GM21786 (cell line): ENCODE results near the gene PSIP1.
"Not testable (repeated sequence)": the region's sequence is repeated elsewhere in the genome, so short reads cannot be mapped to it uniquely, and the experiment has no call there.

Experiments
- ATAC-seq: cut with Tn5 transposase; IDR thresholded peaks from one replicate; pipeline ENCODE4 v1.9.1; 2021; ENCODE audit not compliant: unreplicated experiment

Gene PSIP1

GRCh38 chr9:15510789-15511575 is at the start of gene PSIP1:
Gene PSIP1 (minus strand): TSS chr9:15510970. CDS start chr9:15510188, 782 bp downstream.
- peak; percentile 74 for ATAC-seq

DNA sequence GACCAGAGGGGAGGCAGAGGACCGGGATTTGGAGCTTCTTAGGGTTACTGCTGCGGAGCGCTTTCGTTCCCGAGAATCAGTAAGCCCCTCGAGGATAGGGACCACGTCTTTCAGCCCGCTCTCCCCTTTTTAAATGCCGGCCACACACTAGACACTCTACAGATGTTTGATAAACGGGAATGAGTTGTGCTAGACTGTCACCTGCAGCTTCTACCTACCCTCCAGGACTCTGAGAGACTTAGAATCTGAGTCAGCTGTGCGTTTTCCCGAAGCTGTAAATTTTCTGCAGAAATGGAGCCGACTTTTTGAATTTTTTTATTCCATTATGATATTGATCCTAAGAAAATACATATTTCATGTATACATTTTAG is 42.7 kb upstream of the PSIP1 start:
- ATAC-seq = peak; percentile 20

DNA sequence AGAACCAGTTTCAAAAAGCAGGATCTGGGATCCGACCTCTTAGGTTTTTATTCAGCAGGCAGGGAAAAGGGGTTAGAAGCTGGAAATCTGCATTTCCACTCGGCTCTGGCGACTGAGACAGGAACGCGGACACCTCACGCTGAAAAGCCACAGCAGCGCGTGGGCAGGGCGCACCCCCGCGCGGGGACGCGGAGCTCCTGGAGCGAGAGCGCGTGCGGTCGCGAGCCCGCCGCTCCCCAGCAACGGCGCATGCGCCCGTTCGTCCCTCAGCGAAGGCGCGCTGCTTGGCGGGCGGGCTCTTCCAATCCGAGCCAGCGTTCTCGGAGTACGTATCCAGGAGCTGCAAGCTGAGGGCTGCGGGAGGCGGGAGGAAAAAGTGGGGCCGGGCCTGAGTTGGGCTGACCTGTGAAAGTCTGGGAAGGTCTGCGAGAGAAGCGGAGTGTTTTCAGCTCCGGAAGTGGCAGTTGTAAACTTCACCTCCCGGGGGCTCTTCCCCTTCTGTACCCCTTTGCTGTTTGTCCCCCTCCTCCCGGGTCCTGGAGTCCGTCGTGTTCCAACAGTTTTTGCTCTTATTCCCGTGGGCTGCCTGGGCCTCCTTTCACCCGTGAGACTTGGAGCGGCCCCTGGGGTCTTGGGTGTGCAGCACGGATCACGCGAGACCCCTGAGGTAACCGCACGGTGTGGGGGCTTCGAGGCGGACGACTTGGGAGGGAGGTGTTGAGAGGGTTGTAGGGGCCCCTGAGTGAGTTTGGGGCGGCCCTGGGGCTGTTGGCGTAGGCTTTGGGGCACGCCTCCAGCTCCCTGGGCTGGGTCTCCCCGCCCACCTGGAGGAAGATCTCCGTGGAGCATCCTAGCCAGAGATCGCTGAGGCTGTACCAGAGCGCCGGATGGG is 42.1 kb upstream of the PSIP1 start, which contains the start of gene CCDC171:
Gene CCDC171, plus strand, starts transcription at position 408 of the 892 bp plus-strand sequence. CDS start 11,046 bp downstream, outside the sequence.
- ATAC-seq = peak; percentile 77

DNA sequence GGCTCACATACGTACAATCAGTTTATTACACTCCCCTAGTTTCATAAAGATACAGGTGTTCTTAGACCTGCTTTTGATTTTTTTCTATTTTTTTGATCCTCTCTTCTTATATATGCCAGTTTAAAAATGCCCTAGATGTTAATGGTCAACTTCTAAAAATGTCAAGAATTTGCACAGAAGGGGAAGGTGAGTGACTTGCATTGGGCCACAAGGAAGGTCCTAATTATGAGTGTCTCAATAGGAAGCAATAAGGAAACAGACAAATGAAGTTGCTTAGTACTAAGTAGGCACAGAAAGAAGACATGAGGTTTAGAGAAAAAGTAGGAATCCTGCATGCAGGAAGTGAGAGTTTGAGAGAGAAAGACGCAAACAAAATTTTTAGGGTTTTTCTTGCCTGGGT is 38.8 kb upstream of the PSIP1 start:
- ATAC-seq = no peak

DNA sequence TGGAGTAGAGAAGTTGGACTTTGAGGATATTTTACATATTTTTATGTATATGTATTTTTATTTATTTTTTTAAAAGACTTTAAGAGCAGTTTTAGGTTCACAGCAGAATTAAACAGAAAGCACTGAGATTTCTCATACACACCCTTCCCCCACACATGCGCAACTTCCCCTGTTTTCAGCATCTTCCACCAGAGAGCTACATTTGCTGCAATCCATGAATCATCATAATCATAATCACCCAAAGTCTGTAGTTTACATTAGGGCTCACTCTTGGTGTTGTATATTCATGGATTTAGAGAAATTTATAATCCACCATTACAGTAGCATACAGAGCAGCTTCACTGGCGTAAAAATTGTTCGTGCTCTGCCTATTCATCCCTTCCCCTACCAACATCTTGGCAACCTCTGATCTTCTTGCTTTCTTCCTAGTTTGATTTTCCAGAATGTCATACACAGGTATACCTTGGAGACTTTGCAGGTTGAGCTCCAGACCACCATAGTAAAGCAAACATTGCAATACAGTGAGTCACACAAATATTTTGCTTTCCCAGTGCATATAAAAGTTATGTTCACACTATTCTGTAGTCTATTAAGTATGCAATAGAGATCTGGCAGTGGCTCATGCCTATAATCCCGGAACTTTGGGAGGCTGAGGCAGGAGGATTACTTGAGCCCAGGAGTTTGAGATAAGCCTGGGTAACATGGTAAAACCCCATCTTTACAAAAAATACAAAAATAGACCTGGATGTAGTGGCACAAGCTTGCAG is 32.5 kb upstream of the PSIP1 start:
- ATAC-seq = no peak

GRCh38 chr9:15542624-15543023 is 31.9 kb upstream of the PSIP1 start:
- ATAC-seq = no peak

DNA sequence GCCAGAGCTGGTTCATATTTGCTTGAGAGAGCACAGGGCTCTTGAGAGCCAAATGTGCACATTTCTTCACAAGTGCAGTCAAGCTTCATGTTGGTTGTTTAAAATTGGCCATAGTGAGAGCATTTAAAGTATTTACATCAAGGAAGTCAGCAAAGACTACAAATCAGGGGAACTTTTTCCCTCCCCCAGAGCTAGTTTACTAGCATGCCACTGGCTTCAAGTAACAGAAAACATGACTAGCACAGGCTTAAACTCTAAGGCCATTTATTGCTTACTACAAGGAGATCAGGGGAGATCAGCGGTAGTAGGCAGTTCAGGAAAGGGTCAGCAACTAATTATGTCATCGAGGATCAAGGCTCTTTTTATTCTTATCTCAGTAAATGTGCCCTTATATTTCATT is 31.1 kb upstream of the PSIP1 start:
- no peak for ATAC-seq

DNA sequence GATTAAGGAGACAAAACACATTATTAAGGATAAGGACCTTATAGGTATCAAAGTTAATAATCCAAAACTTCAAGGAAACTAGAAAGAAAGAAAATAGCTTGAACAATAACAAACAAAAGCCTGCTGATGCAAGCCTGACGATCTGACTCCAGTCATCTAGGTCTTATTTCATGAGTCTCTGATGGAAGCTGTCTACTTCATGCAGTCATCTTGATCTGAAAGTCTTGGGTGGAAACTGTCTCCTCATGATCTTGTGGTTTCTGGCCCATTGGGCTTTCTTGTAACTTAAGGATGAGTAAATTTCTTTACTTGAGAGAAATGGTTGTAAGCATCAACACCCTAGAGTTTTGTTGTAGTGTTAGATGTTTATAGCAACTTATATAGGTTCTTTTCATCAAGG is 20.6 kb upstream of the PSIP1 start:
- ATAC-seq = peak; percentile 23

- ATAC-seq = peak; percentile 87
These were observed 19.0 kb upstream of the PSIP1 start for GRCh38 chr9:15529566-15530324.

DNA sequence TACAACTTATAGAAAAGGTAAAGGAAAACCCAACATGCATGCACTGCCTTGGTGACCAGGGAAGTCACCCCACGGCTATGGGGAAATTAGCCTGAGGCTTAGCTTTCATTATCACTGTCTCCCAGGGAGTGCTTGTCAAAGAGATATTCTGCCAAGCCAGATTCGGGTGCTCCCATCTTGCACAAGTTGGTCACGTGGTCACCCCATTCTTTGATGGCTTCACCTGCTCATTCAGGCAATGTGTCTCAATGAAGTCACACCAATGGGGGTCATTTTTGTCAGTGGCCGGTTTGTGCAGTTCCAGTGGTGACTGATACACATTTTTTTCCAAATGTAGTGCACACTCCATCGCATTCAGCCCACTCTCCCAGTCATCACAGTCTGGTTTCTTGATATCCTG is 16.3 kb upstream of the PSIP1 start:
- not testable (repeated sequence) for ATAC-seq

DNA sequence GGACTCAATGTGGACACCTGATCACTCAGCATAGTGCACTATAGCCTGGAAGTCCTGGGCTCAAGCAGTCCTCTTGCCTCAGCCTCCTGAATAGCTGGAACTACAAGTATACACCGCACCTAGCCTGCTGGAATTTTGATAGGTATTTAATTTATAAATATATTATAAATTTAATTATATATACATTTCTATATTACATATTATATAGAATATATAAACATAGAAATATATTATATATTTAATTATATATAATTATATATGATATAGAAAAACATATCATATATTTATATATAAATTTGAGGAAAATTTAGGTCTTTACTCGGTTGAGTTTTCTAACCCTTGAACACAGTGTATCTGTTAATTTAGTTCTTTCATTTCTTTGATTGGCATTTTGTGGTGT is 15.2 kb upstream of the PSIP1 start:
- no peak for ATAC-seq

GRCh38 chr9:15524845-15525455 is 14.2 kb upstream of the PSIP1 start:
- ATAC-seq = no peak

GRCh38 chr9:15522130-15522755 is 11.5 kb upstream of the PSIP1 start:
- no peak for ATAC-seq

DNA sequence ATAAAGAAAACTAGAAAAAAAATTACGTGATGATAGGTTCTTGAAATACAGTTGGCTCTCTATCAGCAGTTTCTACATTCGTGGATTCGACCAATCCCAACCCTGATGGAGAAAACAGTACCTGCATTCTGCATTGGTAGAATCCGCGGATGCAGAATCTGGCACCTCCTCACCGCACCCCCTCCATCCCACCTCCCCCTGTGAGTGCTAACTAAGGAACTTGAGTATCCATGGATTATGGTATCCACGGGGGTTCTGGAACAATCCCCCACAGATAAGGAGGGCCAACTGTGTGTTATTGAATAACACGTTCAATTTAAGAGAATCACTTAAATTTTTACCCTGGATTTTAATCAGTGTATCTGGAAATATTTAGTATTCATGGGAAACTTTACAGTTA is 10.5 kb upstream of the PSIP1 start:
- ATAC-seq = no peak

DNA sequence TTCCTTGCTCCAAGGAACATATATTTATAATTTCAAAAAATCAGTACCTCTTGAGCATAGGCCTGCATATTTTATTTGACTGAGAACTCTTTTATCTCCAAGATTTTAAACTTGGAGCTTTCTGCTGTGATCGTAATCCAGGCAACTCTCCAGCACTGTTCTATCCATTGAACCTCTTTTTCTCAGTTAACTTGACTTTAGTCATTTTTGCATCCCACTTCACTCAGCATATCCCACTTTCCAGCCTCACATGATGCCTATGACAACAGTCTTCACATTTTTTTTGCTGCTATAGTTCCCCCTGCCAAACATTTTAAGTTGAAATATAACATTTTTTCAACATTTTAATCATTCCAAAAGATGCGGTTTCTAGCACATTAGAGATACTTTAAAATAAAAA is 9.1 kb upstream of the PSIP1 start:
- ATAC-seq = no peak

DNA sequence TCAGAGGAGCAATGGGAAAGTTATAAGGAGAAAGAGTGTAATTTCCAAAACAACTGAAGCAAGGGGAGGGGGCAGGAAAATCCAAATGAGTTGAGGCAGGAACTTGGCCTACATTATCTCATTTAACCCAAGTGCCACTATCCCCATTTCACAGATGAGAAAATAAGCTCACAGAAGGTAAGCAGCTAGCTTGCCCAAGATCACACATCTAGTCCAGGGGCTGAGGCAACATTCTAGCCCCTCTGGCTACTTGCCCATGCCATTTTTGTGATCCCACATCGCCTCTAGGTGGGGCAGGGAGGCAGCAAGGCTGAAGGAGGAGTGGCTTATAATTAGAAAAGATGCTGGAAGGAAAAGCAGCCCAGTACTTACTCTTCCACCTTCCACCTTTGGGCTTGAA is 2.6 kb upstream of the PSIP1 start:
- ATAC-seq = no peak

- ATAC-seq = no peak
These were observed 2.1 kb upstream of the PSIP1 start for GRCh38 chr9:15512889-15513288.

DNA sequence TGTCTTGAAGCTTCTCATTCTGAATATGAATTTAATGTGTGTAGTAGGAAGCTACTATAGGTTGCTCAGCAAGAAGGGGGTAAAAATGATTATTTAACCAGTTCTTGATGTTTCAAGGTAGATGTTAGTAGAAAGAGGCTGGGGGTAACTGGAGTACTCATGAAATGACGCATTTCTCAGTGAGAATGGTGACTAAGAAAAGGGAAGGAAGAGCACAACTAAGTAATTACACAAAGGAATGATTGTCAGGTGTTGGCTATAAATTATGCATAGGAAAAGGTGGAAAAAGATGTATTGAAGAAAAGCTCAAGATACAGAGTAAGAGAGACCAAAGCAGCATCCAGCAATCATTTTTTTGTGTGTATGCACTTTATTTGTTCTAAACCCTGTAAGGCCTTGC is 1.4 kb upstream of the PSIP1 start:
- no peak for ATAC-seq

GRCh38 chr9:15509931-15510788 is 610 bp downstream of the PSIP1 start:
- ATAC-seq = peak; percentile 25
